ENCODE results near the gene CREBRF. TPM values are rescaled to one million over a fixed set of nuclear protein-coding genes. Genes with fewer than 3 reads are reported as not detected.

CREBRF gene
- polyA plus RNA-seq, 3 donors, result 23.1 to 27.6 (median 23.6) TPM

DNA sequence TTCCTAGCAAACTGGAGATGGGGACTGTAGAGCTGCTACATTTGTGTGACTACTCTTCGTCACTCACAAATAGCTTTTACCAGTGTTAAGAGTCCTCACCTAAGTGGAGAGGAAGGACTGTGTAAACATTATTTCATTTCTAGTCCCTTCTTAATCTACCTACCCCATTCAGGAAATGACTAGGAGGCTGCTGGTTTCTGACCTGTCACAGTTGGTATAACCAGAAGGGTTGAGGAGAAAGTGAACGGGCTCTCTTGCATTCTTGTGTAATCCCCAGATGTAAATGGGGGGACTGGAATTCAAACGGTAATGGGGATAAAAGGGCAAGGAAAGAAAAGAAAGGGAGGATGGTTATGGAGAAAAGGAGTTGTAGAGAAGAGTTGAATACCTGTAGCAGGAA lies 52.8 kb downstream of the CREBRF start:
- H3K9me3 ChIP-seq (replicated peaks in 1 of 2; ENCODE audit: control insufficient read depth in 1 of 2, insufficient read depth in 1 of 2, low read length in 2 of 2), result no peaks in the 10 kb centered on the region
- 25% methylated on average over 2 of the region's 3 CpGs for WGBS (ENCODE audit: insufficient coverage)

GRCh38 chr5:173114536-173114935 lies 58.4 kb downstream of the CREBRF start:
- no CpG with 5 or more reads among the region's 1 CpG for WGBS (ENCODE audit: insufficient coverage)
- Mint-ChIP-seq H3K4me1 (no peaks in the 10 kb centered on the region), H3K36me3 (peaks cover 63 to 84% of the 10 kb centered on the region in 2 donors), H3K27ac (no peak overlapping the region), H3K4me3 (no peak overlapping the region), H3K9me3 (peaks cover 0 to 7% (median 4%) of the 10 kb centered on the region in 7 donors), H3K27me3 (ENCODE audit: low read depth in 3 of 3) (no peaks in the 10 kb centered on the region)
- Histone ChIP-seq H3K27me3 (ENCODE audit: control insufficient read depth in 2 of 2, insufficient read depth in 2 of 2, low read length in 2 of 2) (no peaks in the 10 kb centered on the region), H3K9ac (ENCODE audit: insufficient read depth, low read length, poor library complexity, severe bottlenecking) (no peak overlapping the region), H3K27ac (ENCODE audit: low read depth in 1 of 2, low read length in 2 of 2) (no peak overlapping the region), H3K79me2 (ENCODE audit: insufficient read depth, low read length) (no peaks in the 10 kb centered on the region), H4K20me1 (ENCODE audit: insufficient read depth, low read length) (peaks cover 7% of the 10 kb centered on the region), H3K4me2 (replicated peaks; ENCODE audit: extremely low read depth, low read length, poor library complexity, severe bottlenecking) (no peak overlapping the region), H3K9me3 (replicated peaks in 1 of 2; ENCODE audit: control insufficient read depth in 1 of 2, insufficient read depth in 1 of 2, low read length in 2 of 2) (no peaks in the 10 kb centered on the region), H2AFZ (ENCODE audit: insufficient read depth, low read depth, low read length, poor library complexity, severe bottlenecking) (no peak overlapping the region), H3K4me1 (ENCODE audit: control insufficient read depth in 1 of 2, insufficient read depth in 2 of 2, low read length in 2 of 2) (no peaks in the 10 kb centered on the region), H3K36me3 (replicated peaks in 1 of 2; ENCODE audit: control insufficient read depth in 1 of 2, insufficient read depth in 2 of 2, low read length in 2 of 2) (peaks cover 54 to 83% of the 10 kb centered on the region in 2 donors), H3K4me3 (replicated peaks in 1 of 3; ENCODE audit: low read depth in 2 of 3, low read length in 3 of 3) (no peak overlapping the region)
- DNase-seq, result no peak
- TF ChIP-seq, protein P1, sequence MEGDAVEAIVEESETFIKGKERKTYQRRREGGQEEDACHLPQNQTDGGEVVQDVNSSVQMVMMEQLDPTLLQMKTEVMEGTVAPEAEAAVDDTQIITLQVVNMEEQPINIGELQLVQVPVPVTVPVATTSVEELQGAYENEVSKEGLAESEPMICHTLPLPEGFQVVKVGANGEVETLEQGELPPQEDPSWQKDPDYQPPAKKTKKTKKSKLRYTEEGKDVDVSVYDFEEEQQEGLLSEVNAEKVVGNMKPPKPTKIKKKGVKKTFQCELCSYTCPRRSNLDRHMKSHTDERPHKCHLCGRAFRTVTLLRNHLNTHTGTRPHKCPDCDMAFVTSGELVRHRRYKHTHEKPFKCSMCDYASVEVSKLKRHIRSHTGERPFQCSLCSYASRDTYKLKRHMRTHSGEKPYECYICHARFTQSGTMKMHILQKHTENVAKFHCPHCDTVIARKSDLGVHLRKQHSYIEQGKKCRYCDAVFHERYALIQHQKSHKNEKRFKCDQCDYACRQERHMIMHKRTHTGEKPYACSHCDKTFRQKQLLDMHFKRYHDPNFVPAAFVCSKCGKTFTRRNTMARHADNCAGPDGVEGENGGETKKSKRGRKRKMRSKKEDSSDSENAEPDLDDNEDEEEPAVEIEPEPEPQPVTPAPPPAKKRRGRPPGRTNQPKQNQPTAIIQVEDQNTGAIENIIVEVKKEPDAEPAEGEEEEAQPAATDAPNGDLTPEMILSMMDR (IDR thresholded peaks at IDR 0.05), result no peak
- intact Hi-C loops (cut with micrococcal nuclease), result no loop called here

More for the DNA sequence above, 52.8 kb downstream of the CREBRF start:
- H3K4me1 ChIP-seq (ENCODE audit: control insufficient read depth in 1 of 2, insufficient read depth in 2 of 2, low read length in 2 of 2), result no peaks in the 10 kb centered on the region
- H2AFZ ChIP-seq (ENCODE audit: insufficient read depth, low read depth, low read length, poor library complexity, severe bottlenecking), result no peak overlapping the region
- no peak overlapping the region for H3K4me2 ChIP-seq (replicated peaks; ENCODE audit: extremely low read depth, low read length, poor library complexity, severe bottlenecking)
- Mint-ChIP-seq H3K36me3 (peaks cover 52 to 55% of the 10 kb centered on the region in 2 donors), H3K9me3 (no peaks in the 10 kb centered on the region), H3K4me1 (no peaks in the 10 kb centered on the region), H3K4me3 (no peak overlapping the region), H3K27me3 (ENCODE audit: low read depth in 3 of 3) (no peaks in the 10 kb centered on the region), H3K27ac (no peak overlapping the region)
- peaks cover 49 to 59% of the 10 kb centered on the region in 2 donors for H3K36me3 ChIP-seq (replicated peaks in 1 of 2; ENCODE audit: control insufficient read depth in 1 of 2, insufficient read depth in 2 of 2, low read length in 2 of 2)
- intact Hi-C loops (cut with micrococcal nuclease), result no loop called here
- DNase-seq, result no peak
- TF ChIP-seq, protein P1 (IDR thresholded peaks at IDR 0.05), result no peak
- H3K27me3 ChIP-seq (ENCODE audit: control insufficient read depth in 2 of 2, insufficient read depth in 2 of 2, low read length in 2 of 2), result no peaks in the 10 kb centered on the region
- H3K4me3 ChIP-seq (replicated peaks in 1 of 3; ENCODE audit: low read depth in 2 of 3, low read length in 3 of 3), result no peak overlapping the region
- peaks cover 54% of the 10 kb centered on the region for H4K20me1 ChIP-seq (ENCODE audit: insufficient read depth, low read length)
- H3K9ac ChIP-seq (ENCODE audit: insufficient read depth, low read length, poor library complexity, severe bottlenecking), result no peak overlapping the region
- H3K27ac ChIP-seq (ENCODE audit: low read depth in 1 of 2, low read length in 2 of 2), result no peak overlapping the region
- H3K79me2 ChIP-seq (ENCODE audit: insufficient read depth, low read length), result no peaks in the 10 kb centered on the region

Measured in CD14-positive monocyte (primary cell).